SJCRH30 (cell line): Measurements from ENCODE around the gene ZNHIT2. TPM values are rescaled to one million over a fixed set of nuclear protein-coding genes. Genes with fewer than 3 reads are reported as not detected.
"Not testable (repeated sequence)": the region's sequence is repeated elsewhere in the genome, so short reads cannot be mapped to it uniquely, and the experiment has no call there.

Source experiments
- DNase-seq, 2 experiments: peaks; one replicate each; pipeline ENCODE4 v3.0.0-alpha.2; 2015 to 2020
- H3K27ac ChIP-seq: fragments of 250-450 bp; sonication (Bioruptor Pico); 2 replicates; pipeline ENCODE4 v1.5.1; 2020; ENCODE audit warnings: mild to moderate bottlenecking, moderate library complexity
- H3K27me3 ChIP-seq: fragments of 250-450 bp; sonication (Bioruptor Pico); 2 replicates; pipeline ENCODE4 v1.5.1; 2020; ENCODE audit warnings: mild to moderate bottlenecking, moderate library complexity
- H3K36me3 ChIP-seq: fragments of 250-450 bp; sonication (Bioruptor Pico); 2 replicates; pipeline ENCODE4 v1.5.1; 2020; ENCODE audit warnings: mild to moderate bottlenecking, moderate library complexity
- H3K4me1 ChIP-seq: fragments of 250-450 bp; sonication (Bioruptor Pico); 2 replicates; pipeline ENCODE4 v1.5.1; 2020; ENCODE audit warnings: mild to moderate bottlenecking, moderate library complexity
- H3K4me3 ChIP-seq: fragments of 250-450 bp; sonication (Bioruptor Pico); 2 replicates; pipeline ENCODE4 v1.5.1; 2020; ENCODE audit warnings: mild to moderate bottlenecking, moderate library complexity
- H3K9me3 ChIP-seq: fragments of 250-450 bp; sonication (Bioruptor Pico); replicated peaks from 2 replicates; pipeline ENCODE4 v1.5.1; 2020; ENCODE audit warnings: mild to moderate bottlenecking, moderate library complexity
- total RNA-seq: library from RNA; depleted of rRNA; stranded (reverse); fragments of >200 nt; shearing (Covaris generic); gene quantifications from 2 replicates; pipeline ENCODE4 v1.2.3, GENCODE V29; 2014; rRNA removed

Gene ZNHIT2
- 8.3 and 9.4 TPM in 2 replicates for total RNA-seq

GRCh38 chr11:65117206-65118096 is at the start of gene ZNHIT2:
ZNHIT2 (minus strand) TSS chr11:65117701; CDS start chr11:65117653, 48 bp downstream.
- Histone ChIP-seq H3K4me1 (peaks cover 3% of the 10 kb centered on the region; the same call in 1 of the 2 replicates), H3K36me3 (peaks cover 20% of the 10 kb centered on the region)

GRCh38 chr11:65166893-65167292 is 49.4 kb upstream of the ZNHIT2 start:
- H3K4me3 ChIP-seq = no peak overlapping the region
- no peak for DNase-seq
- no peaks in the 10 kb centered on the region for H3K9me3 ChIP-seq
- no peak overlapping the region for H3K27ac ChIP-seq
- no peaks in the 10 kb centered on the region for H3K27me3 ChIP-seq
- H3K4me1 ChIP-seq = peaks cover 20% of the 10 kb centered on the region
- no peaks in the 10 kb centered on the region for H3K36me3 ChIP-seq

More at GRCh38 chr11:65117206-65118096, at the start of gene ZNHIT2:
- Histone ChIP-seq H3K27me3 (no peaks in the 10 kb centered on the region), H3K4me3 (peak within 1 kb of the TSS; percentile 73), H3K27ac (peak within 1 kb of the TSS; percentile 44), H3K9me3 (no peaks in the 10 kb centered on the region)
- peak; percentile 98 for DNase-seq

GRCh38 chr11:65165410-65166317 is 48.2 kb upstream of the ZNHIT2 start:
- H3K36me3 ChIP-seq = no peaks in the 10 kb centered on the region
- no peak overlapping the region for H3K27ac ChIP-seq
- peak overlapping the region; percentile 47 for H3K4me3 ChIP-seq
- no peaks in the 10 kb centered on the region for H3K9me3 ChIP-seq
- DNase-seq = peak in 1 of 2 experiments; percentile 39
- H3K4me1 ChIP-seq = peaks cover 20% of the 10 kb centered on the region
- no peaks in the 10 kb centered on the region for H3K27me3 ChIP-seq

- no peaks in the 10 kb centered on the region for H3K27me3 ChIP-seq
- H3K36me3 ChIP-seq = no peaks in the 10 kb centered on the region
- peaks cover 9% of the 10 kb centered on the region; the same call in 1 of the 2 replicates for H3K4me1 ChIP-seq
- H3K9me3 ChIP-seq = no peaks in the 10 kb centered on the region
- DNase-seq = no peak
- no peak overlapping the region for H3K4me3 ChIP-seq
- no peak overlapping the region for H3K27ac ChIP-seq
These were observed 46.2 kb upstream of the ZNHIT2 start for GRCh38 chr11:65163684-65164083.

- DNase-seq = no peak
- no peaks in the 10 kb centered on the region for H3K9me3 ChIP-seq
- H3K27me3 ChIP-seq = no peaks in the 10 kb centered on the region
- no peak overlapping the region for H3K4me3 ChIP-seq
- H3K36me3 ChIP-seq = no peaks in the 10 kb centered on the region
- H3K4me1 ChIP-seq = no peaks in the 10 kb centered on the region; the same call in 1 of the 2 replicates
- H3K27ac ChIP-seq = no peak overlapping the region
These were observed 43.1 kb upstream of the ZNHIT2 start for GRCh38 chr11:65160643-65161042.

- DNase-seq = no peak
- H3K4me3 ChIP-seq = no peak overlapping the region
- H3K36me3 ChIP-seq = no peaks in the 10 kb centered on the region
- H3K4me1 ChIP-seq = no peaks in the 10 kb centered on the region
- H3K27me3 ChIP-seq = no peaks in the 10 kb centered on the region
- H3K9me3 ChIP-seq = no peaks in the 10 kb centered on the region
- H3K27ac ChIP-seq = no peak overlapping the region
These were observed 41.5 kb upstream of the ZNHIT2 start for GRCh38 chr11:65159012-65159411.

GRCh38 chr11:65157336-65157735 is 39.8 kb upstream of the ZNHIT2 start:
- Histone ChIP-seq H3K27me3 (no peaks in the 10 kb centered on the region), H3K4me3 (no peak overlapping the region), H3K4me1 (no peaks in the 10 kb centered on the region), H3K27ac (no peak overlapping the region), H3K9me3 (no peaks in the 10 kb centered on the region), H3K36me3 (no peaks in the 10 kb centered on the region)
- no peak for DNase-seq

- Histone ChIP-seq H3K4me1 (no peaks in the 10 kb centered on the region), H3K27ac (no peak overlapping the region), H3K9me3 (no peaks in the 10 kb centered on the region), H3K4me3 (no peak overlapping the region), H3K36me3 (no peaks in the 10 kb centered on the region), H3K27me3 (no peaks in the 10 kb centered on the region)
- no peak for DNase-seq
These were observed 39.4 kb upstream of the ZNHIT2 start for GRCh38 chr11:65156926-65157325.

GRCh38 chr11:65156256-65156655 is 38.8 kb upstream of the ZNHIT2 start:
- H3K36me3 ChIP-seq = no peaks in the 10 kb centered on the region
- no peaks in the 10 kb centered on the region for H3K4me1 ChIP-seq
- H3K27ac ChIP-seq = no peak overlapping the region
- H3K27me3 ChIP-seq = no peaks in the 10 kb centered on the region
- H3K4me3 ChIP-seq = no peak overlapping the region
- DNase-seq = no peak
- no peaks in the 10 kb centered on the region for H3K9me3 ChIP-seq

- Histone ChIP-seq H3K27me3 (no peaks in the 10 kb centered on the region), H3K4me3 (no peak overlapping the region), H3K4me1 (peaks cover 11% of the 10 kb centered on the region; the same call in 1 of the 2 replicates), H3K27ac (no peak overlapping the region), H3K9me3 (peaks cover 4% of the 10 kb centered on the region; the same call in 1 of the 2 replicates), H3K36me3 (no peaks in the 10 kb centered on the region)
- DNase-seq = no peak
These were observed 34.6 kb upstream of the ZNHIT2 start for GRCh38 chr11:65152122-65152521.

- Histone ChIP-seq H3K9me3 (peaks cover 5% of the 10 kb centered on the region; the same call in 1 of the 2 replicates), H3K4me3 (no peak overlapping the region), H3K27ac (no peak overlapping the region), H3K27me3 (no peaks in the 10 kb centered on the region), H3K4me1 (peaks cover 11% of the 10 kb centered on the region; the same call in 1 of the 2 replicates), H3K36me3 (no peaks in the 10 kb centered on the region)
- no peak for DNase-seq
These were observed 33.9 kb upstream of the ZNHIT2 start for GRCh38 chr11:65151331-65151899.

- peaks cover 11% of the 10 kb centered on the region; the same call in 1 of the 2 replicates for H3K4me1 ChIP-seq
- no peak overlapping the region for H3K4me3 ChIP-seq
- no peaks in the 10 kb centered on the region for H3K27me3 ChIP-seq
- no peaks in the 10 kb centered on the region for H3K36me3 ChIP-seq
- peak; percentile 82 to 85 for DNase-seq
- H3K27ac ChIP-seq = no peak overlapping the region
- peaks cover 5% of the 10 kb centered on the region; the same call in 1 of the 2 replicates for H3K9me3 ChIP-seq
These were observed 33.2 kb upstream of the ZNHIT2 start for GRCh38 chr11:65150509-65151299.

- H3K27ac ChIP-seq, H3K27me3 ChIP-seq: not testable (repeated sequence)
- H3K4me1 ChIP-seq = peaks cover 11% of the 10 kb centered on the region; the same call in 1 of the 2 replicates
These were observed 32.6 kb upstream of the ZNHIT2 start for GRCh38 chr11:65150131-65150508.

GRCh38 chr11:65148657-65149056 is 31.2 kb upstream of the ZNHIT2 start:
- Histone ChIP-seq H3K4me3 (no peak overlapping the region), H3K27me3 (no peaks in the 10 kb centered on the region), H3K36me3 (no peaks in the 10 kb centered on the region), H3K4me1 (peaks cover 11% of the 10 kb centered on the region; the same call in 1 of the 2 replicates), H3K9me3 (peaks cover 5% of the 10 kb centered on the region; the same call in 1 of the 2 replicates), H3K27ac (no peak overlapping the region)
- no peak for DNase-seq

More at GRCh38 chr11:65150131-65150508, 32.6 kb upstream of the ZNHIT2 start:
- DNase-seq, H3K4me3 ChIP-seq, H3K9me3 ChIP-seq, H3K36me3 ChIP-seq: not testable (repeated sequence)
